Naive B cell (primary cell): ENCODE data around the gene MTCL1. TPM values are rescaled to one million over a fixed set of nuclear protein-coding genes. Genes with fewer than 3 reads are reported as not detected.

Source experiments
- ATAC-seq, 2 donors: fragments of 150-1000 bp; cut with Tn5 transposase; 2 replicates each; pipeline ENCODE4 v1.10.0; 2021; ENCODE audit warnings: low read depth in 2 of 2, mild to moderate bottlenecking in 2 of 2, moderate library complexity in 2 of 2
- DNase-seq: peaks from one replicate; pipeline ENCODE4 v3.0.0; 2022
- H3K27ac Mint-ChIP-seq, 6 donors: one replicate each; pipeline ENCODE4 v1.8.0; 2020 to 2022; ENCODE audit warnings: mild to moderate bottlenecking in 6 of 6, mixed read lengths in 6 of 6, moderate library complexity in 5 of 6, inconsistent platforms in 2 of 6
- H3K27me3 Mint-ChIP-seq, 3 donors: one replicate each; pipeline ENCODE4 v1.8.0; 2021 to 2022; ENCODE audit warnings: mixed read lengths in 3 of 3, mild to moderate bottlenecking in 1 of 3
- H3K36me3 Mint-ChIP-seq, 2 donors: one replicate each; pipeline ENCODE4 v1.8.0; 2020 to 2022; ENCODE audit warnings: mixed read lengths in 2 of 2, inconsistent platforms in 1 of 2, mild to moderate bottlenecking in 1 of 2
- H3K4me1 Mint-ChIP-seq, 3 donors: one replicate each; pipeline ENCODE4 v1.8.0; 2020 to 2022; ENCODE audit warnings: mixed read lengths in 3 of 3, inconsistent platforms in 1 of 3, mild to moderate bottlenecking in 1 of 3, moderate library complexity in 1 of 3
- H3K4me3 Mint-ChIP-seq, 8 donors: one replicate each; pipeline ENCODE4 v1.8.0; 2020 to 2022; ENCODE audit warnings: mild to moderate bottlenecking in 8 of 8, mixed read lengths in 8 of 8, moderate library complexity in 8 of 8, inconsistent platforms in 2 of 8
- H3K9me3 Mint-ChIP-seq, 7 donors: one replicate each; pipeline ENCODE4 v1.8.0; 2020 to 2022; ENCODE audit warnings: mixed read lengths in 7 of 7, mild to moderate bottlenecking in 5 of 7, inconsistent platforms in 2 of 7, moderate library complexity in 1 of 7
- polyA plus RNA-seq, 6 donors: library from polyadenylated mRNA; unstranded; fragments of 300-500 nt; fragmentation: Illumina TruSeq; gene quantifications; one replicate each; pipeline ENCODE4 v1.2.3, GENCODE V29; 2021; ENCODE audit warnings: low read depth in 6 of 6

MTCL1 gene
- polyA plus RNA-seq, 6 donors from 2014 or later, result 0.26 to 1.4 (median 0.80) TPM

DNA sequence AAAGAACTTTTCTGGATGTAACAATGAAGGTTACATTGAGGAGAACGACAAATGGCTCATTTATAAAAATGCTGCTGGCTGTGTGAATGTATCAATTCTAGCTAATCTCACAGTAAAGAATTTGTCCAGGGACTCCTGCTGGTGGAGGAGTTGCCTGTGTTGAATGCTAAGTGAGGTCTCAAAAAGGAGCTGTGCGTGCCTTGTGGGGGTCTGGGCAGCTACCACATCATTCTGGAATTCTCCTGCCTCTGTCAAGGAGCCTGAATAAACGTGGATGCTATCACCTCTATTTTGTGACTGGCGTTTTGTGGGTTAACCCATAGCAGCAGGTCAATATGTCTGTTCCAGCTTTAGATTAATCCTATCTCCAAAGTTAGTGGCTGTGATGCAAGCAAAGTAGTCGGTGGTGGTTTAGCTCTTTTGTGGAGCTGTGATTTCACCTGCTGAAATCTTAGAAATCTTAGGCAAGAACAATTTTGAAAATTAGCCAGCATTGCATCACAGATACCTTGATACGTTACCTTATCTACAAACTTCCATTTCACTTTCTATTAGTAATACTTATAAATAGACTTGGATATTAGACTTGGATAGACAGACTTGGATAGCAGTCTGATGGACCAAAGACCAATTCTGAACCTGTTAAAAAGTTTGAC is 96.8 kb downstream of the MTCL1 start:
- DNase-seq (no peak), ATAC-seq (no peak)
- no peaks in the 10 kb centered on the region for H3K27me3 Mint-ChIP-seq
- no peaks in the 10 kb centered on the region for H3K4me1 Mint-ChIP-seq
- no peak overlapping the region for H3K4me3 Mint-ChIP-seq
- H3K27ac Mint-ChIP-seq, result no peak overlapping the region
- peaks cover 0 to 11% of the 10 kb centered on the region in 2 donors for H3K36me3 Mint-ChIP-seq
- H3K9me3 Mint-ChIP-seq, result no peaks in the 10 kb centered on the region

- Mint-ChIP-seq H3K4me3 (no peak overlapping the region), H3K27ac (peak overlapping the region in 2 of 6 donors; percentile 32 to 37), H3K27me3 (no peaks in the 10 kb centered on the region), H3K36me3 (peaks cover 0 to 11% of the 10 kb centered on the region in 2 donors), H3K9me3 (no peaks in the 10 kb centered on the region), H3K4me1 (no peaks in the 10 kb centered on the region)
- DNase-seq, result no peak
- no peak for ATAC-seq
Observed at GRCh38 chr18:8803063-8803795, 97.9 kb downstream of the MTCL1 start.

DNA sequence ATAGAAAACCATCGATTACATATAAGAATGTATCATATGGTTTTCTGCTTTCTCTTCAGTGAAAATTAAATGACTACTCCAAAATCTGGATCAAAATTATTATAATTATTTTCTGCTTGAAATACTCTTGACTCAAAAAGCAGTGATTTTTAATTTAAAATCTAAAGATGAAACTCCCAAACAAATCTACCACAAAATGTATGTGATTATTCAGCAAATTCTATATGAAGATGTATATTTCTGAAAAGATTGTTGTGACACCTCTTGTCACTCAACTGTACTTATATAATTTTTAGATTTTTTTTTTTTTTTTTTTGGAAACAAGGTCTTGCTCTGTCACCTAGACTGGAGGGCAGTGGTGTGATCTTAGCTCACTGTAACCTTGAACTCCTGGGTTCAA is 98.6 kb downstream of the MTCL1 start:
- Mint-ChIP-seq H3K27ac (no peak overlapping the region), H3K4me3 (no peak overlapping the region), H3K4me1 (no peaks in the 10 kb centered on the region), H3K9me3 (no peaks in the 10 kb centered on the region), H3K27me3 (no peaks in the 10 kb centered on the region), H3K36me3 (peaks cover 5 to 15% of the 10 kb centered on the region in 2 donors)
- ATAC-seq (no peak), DNase-seq (no peak)

- Mint-ChIP-seq H3K4me1 (peaks cover 0 to 8% (median 8%) of the 10 kb centered on the region in 3 donors), H3K27me3 (no peaks in the 10 kb centered on the region), H3K9me3 (no peaks in the 10 kb centered on the region), H3K36me3 (peaks cover 15 to 20% of the 10 kb centered on the region in 2 donors), H3K4me3 (no peak overlapping the region), H3K27ac (peak overlapping the region in 1 of 6 donors; percentile 42)
- DNase-seq, result no peak
- no peak for ATAC-seq
Observed at GRCh38 chr18:8805552-8805951, 100.2 kb downstream of the MTCL1 start.

DNA sequence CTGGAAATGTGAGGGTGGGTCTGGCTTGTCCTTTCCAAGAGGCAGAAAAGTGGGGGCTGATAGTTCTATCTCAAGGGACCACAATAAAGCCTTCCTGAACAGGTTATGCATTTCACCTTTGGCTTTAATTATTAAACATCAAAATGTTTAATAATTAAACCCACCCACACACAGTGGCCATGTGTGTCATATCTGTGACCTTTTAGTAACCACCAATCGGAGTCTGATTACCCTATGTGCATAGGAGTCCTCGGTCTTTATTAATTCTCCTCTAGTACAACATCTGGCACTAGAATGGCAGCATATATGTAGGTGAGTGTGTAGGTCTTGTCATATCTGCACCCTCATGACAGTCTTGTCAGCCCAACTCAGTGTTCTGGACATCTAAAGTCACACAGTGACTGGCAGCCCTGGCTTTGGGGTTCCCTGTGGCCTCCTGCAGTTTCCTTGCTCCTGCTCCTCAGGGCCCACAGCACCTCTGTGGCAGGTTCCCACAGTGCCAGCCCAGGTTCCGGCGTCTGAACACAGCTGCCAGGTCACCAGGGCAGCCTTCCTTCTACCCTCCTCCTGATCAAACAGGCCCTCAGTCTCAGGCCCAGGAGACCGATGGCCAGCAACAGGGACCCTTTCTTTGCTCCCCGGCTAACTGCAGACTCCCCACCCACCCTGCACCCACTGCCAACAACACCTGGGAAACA is 100.9 kb downstream of the MTCL1 start:
- DNase-seq, result no peak
- peaks cover 15 to 20% of the 10 kb centered on the region in 2 donors for H3K36me3 Mint-ChIP-seq

DNA sequence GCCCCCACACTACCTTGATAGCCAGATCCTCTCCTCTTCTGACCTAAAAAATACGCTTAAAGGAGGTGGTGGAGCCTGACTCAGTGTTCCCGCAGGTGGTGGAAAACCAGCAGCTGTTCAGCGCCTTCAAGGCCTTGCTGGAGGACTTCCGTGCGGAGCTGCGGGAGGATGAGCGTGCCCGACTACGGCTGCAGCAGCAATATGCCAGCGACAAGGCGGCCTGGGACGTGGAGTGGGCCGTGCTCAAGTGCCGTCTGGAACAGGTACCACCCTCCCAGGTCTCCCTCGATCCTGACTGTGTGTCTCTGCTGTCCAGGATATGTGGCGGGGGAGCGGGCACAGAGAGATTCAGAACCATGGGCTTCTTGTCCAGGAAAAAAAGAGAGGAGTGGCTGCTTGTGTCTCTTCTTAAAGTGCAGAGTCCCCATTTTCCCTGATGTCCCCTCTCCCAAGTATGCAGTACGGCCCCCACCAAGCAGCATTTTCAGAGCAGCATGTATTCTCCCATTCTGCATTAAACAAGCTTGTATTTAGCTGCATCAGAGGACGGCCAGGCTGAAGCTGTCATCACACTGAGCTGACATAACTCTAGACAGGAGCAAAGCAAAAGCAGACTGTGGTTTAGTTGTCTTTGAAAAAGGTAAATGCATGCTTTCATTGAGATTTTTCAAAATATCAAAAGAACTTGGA is 101.6 kb downstream of the MTCL1 start:
- Mint-ChIP-seq H3K4me3 (no peak overlapping the region), H3K27ac (peak overlapping the region in 1 of 6 donors; percentile 21), H3K27me3 (no peaks in the 10 kb centered on the region), H3K4me1 (peaks cover 6 to 18% (median 13%) of the 10 kb centered on the region in 3 donors), H3K36me3 (peaks cover 15 to 20% of the 10 kb centered on the region in 2 donors), H3K9me3 (no peaks in the 10 kb centered on the region)
- DNase-seq (no peak), ATAC-seq (no peak)

More for the DNA sequence above, 100.9 kb downstream of the MTCL1 start:
- Mint-ChIP-seq H3K9me3 (no peaks in the 10 kb centered on the region), H3K27ac (no peak overlapping the region), H3K27me3 (no peaks in the 10 kb centered on the region), H3K4me3 (no peak overlapping the region), H3K4me1 (peaks cover 6 to 15% (median 13%) of the 10 kb centered on the region in 3 donors)
- no peak for ATAC-seq

DNA sequence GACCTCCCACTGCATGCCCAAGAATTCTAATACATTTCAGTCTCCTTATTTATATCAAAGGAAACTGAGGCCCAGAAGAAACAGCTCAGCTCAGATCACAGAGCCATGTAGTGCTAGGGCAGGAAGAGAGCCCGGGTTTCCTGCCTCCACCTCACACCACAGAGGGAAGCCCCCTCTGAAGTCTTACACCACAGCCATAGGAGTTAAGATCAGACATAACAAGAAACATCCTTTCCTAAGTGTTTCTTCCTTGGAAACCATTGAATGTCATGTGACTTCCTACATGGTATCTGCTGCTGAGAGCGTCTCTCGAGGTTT is 102.1 kb downstream of the MTCL1 start:
- Mint-ChIP-seq H3K9me3 (peaks cover 0 to 1% (median 0%) of the 10 kb centered on the region in 7 donors), H3K27ac (peak overlapping the region in 2 of 6 donors; percentile 21 to 68), H3K36me3 (peaks cover 15 to 20% of the 10 kb centered on the region in 2 donors), H3K4me1 (peaks cover 6 to 21% (median 18%) of the 10 kb centered on the region in 3 donors), H3K4me3 (no peak overlapping the region), H3K27me3 (no peaks in the 10 kb centered on the region)
- no peak for ATAC-seq
- DNase-seq, result no peak

- no peak for ATAC-seq
- H3K36me3 Mint-ChIP-seq, result peaks cover 15 to 26% of the 10 kb centered on the region in 2 donors
- no peak overlapping the region for H3K4me3 Mint-ChIP-seq
- peaks cover 6 to 21% (median 21%) of the 10 kb centered on the region in 3 donors for H3K4me1 Mint-ChIP-seq
- peak overlapping the region in 1 of 6 donors; percentile 42 for H3K27ac Mint-ChIP-seq
- no peak for DNase-seq
- peaks cover 0 to 2% (median 0%) of the 10 kb centered on the region in 7 donors for H3K9me3 Mint-ChIP-seq
- no peaks in the 10 kb centered on the region for H3K27me3 Mint-ChIP-seq
Observed at GRCh38 chr18:8808001-8808400, 102.6 kb downstream of the MTCL1 start.

DNA sequence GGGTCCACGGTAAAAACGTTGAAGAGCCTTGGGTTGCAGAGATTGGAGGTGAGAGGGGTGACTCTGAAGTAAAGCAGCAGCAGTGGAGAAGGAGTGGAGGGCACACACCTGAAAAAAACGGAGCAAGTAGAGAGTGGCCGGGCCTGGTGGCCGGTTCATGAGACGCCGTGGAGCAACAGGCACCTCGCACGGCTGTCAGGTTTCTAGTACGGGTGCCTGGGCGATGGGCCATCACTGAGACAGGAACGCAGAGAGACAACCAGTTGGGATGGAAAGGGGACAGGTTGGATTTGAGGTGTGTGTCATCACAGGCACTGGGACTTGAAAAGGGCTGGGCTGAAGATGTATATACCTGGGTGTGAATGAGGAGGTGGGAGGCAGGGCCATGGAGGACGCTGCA is 104.2 kb downstream of the MTCL1 start:
- DNase-seq (no peak), ATAC-seq (no peak)
- Mint-ChIP-seq H3K9me3 (peaks cover 0 to 2% (median 0%) of the 10 kb centered on the region in 7 donors), H3K4me3 (no peak overlapping the region), H3K27ac (peak overlapping the region in 3 of 6 donors; percentile 30 to 92 (median 34)), H3K4me1 (peaks cover 6 to 22% (median 21%) of the 10 kb centered on the region in 3 donors), H3K27me3 (no peaks in the 10 kb centered on the region), H3K36me3 (peaks cover 12 to 28% of the 10 kb centered on the region in 2 donors)

DNA sequence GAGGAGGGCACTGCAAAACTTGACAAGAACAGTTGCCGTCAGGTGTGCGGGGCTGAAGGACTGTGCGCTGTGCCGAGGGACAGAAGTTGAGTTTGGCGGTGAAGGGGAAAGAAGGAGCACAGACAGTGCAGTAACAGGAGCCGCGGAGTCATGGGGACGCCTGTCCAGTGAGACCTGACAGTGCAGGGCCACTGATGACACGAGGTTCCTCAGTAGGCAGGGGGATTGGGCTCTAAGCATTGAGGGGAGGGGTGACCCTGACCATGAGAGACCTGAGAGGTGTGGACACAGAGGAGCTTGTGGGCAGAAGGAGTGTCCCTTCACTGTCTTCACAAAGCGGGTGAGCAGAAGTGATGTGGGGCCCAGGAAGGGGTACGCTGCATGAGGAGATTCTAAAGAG is 104.8 kb downstream of the MTCL1 start:
- peak overlapping the region in 1 of 6 donors; percentile 34 for H3K27ac Mint-ChIP-seq

GRCh38 chr18:8811115-8811514 is 105.8 kb downstream of the MTCL1 start:
- H3K27me3 Mint-ChIP-seq, result no peaks in the 10 kb centered on the region
- H3K36me3 Mint-ChIP-seq, result peaks cover 4 to 28% of the 10 kb centered on the region in 2 donors
- DNase-seq, result no peak
- peak overlapping the region in 1 of 8 donors; percentile 78 for H3K4me3 Mint-ChIP-seq
- H3K4me1 Mint-ChIP-seq, result peaks cover 6 to 22% (median 21%) of the 10 kb centered on the region in 3 donors
- H3K9me3 Mint-ChIP-seq, result peaks cover 0 to 2% (median 0%) of the 10 kb centered on the region in 7 donors
- H3K27ac Mint-ChIP-seq, result peak overlapping the region in 1 of 6 donors; percentile 32
- no peak for ATAC-seq

More for the DNA sequence above, 104.8 kb downstream of the MTCL1 start:
- Mint-ChIP-seq H3K27me3 (no peaks in the 10 kb centered on the region), H3K36me3 (peaks cover 10 to 28% of the 10 kb centered on the region in 2 donors), H3K9me3 (peaks cover 0 to 2% (median 0%) of the 10 kb centered on the region in 7 donors), H3K4me1 (peaks cover 6 to 22% (median 21%) of the 10 kb centered on the region in 3 donors), H3K4me3 (peak overlapping the region in 2 of 8 donors; percentile 2 to 57)
- DNase-seq (no peak), ATAC-seq (no peak)

GRCh38 chr18:8812631-8813030 is 107.3 kb downstream of the MTCL1 start:
- peak overlapping the region in 3 of 6 donors; percentile 25 to 61 (median 48) for H3K27ac Mint-ChIP-seq
- H3K4me1 Mint-ChIP-seq, result peaks cover 6 to 22% (median 21%) of the 10 kb centered on the region in 3 donors
- peaks cover 4 to 28% of the 10 kb centered on the region in 2 donors for H3K36me3 Mint-ChIP-seq
- DNase-seq (no peak), ATAC-seq (no peak)
- H3K9me3 Mint-ChIP-seq, result peaks cover 0 to 2% (median 0%) of the 10 kb centered on the region in 7 donors
- H3K4me3 Mint-ChIP-seq, result no peak overlapping the region
- no peaks in the 10 kb centered on the region for H3K27me3 Mint-ChIP-seq

DNA sequence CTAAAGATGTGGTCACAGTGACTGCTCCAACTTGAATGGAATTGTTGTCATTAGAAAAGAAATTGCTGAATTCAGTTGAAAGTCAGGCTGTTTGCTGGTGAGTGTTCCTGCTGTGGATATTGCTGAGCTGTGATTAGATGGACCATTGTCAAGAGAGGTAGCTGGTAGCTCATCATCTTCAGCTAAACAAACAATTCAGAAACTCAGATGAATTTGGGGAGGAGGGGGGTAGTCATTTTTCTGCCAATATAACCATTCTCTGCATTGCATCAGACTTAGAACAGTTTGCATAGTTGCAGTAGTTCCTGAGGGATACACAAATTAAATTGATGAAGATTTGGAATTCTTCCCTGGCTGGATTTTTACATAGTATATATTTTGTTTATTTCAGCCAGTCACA is 108.3 kb downstream of the MTCL1 start:
- Mint-ChIP-seq H3K9me3 (peaks cover 0 to 2% (median 0%) of the 10 kb centered on the region in 7 donors), H3K27me3 (no peaks in the 10 kb centered on the region), H3K4me3 (no peak overlapping the region), H3K4me1 (peaks cover 6 to 22% (median 21%) of the 10 kb centered on the region in 3 donors), H3K27ac (no peak overlapping the region), H3K36me3 (peaks cover 3 to 26% of the 10 kb centered on the region in 2 donors)
- ATAC-seq (no peak), DNase-seq (no peak)
